ENCODE results near the gene NOS1AP. TPM values are rescaled to one million over a fixed set of nuclear protein-coding genes. Genes with fewer than 3 reads are reported as not detected.
A peak's percentile ranks its signal among the peaks of the same experiment; 100 is the strongest.

NOS1AP gene
- total RNA-seq, 3 donors from 2014 or later: 11.8 to 17.4 (median 14.3) TPM

DNA sequence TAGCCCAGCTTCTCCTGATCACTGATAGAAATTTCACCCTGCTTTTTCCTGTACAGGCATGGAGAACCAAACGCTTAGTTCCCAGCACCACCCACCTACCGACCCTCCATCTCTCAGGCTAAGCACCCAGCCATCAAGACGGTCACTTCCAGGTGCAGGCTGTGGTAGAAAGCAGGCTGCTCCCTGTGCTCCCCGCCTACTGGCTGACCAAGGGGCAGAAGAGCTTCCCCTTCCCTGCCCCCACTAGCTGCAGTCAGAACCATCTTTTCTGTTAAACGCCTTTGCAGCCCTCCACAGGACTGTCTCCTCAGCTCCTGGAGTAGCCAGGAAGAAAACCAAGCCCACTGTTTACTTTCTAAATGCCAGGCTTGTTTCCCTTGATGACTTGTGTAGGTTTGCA lies 284.2 kb downstream of the NOS1AP start:
- no peak for TF ChIP-seq CTCF (IDR thresholded peaks at IDR 0.05)
- ATAC-seq (no peak), DNase-seq (no peak)
- H3K36me3 ChIP-seq (ENCODE audit: low read depth): no peaks in the 10 kb centered on the region
- H3K4me3 ChIP-seq: no peak overlapping the region
- H3K4me1 ChIP-seq (ENCODE audit: low read depth): peaks cover 9% of the 10 kb centered on the region
- intact Hi-C loops (cut with DNase I, micrococcal nuclease): no loop called here
- no peaks in the 10 kb centered on the region for H3K9me3 ChIP-seq

DNA sequence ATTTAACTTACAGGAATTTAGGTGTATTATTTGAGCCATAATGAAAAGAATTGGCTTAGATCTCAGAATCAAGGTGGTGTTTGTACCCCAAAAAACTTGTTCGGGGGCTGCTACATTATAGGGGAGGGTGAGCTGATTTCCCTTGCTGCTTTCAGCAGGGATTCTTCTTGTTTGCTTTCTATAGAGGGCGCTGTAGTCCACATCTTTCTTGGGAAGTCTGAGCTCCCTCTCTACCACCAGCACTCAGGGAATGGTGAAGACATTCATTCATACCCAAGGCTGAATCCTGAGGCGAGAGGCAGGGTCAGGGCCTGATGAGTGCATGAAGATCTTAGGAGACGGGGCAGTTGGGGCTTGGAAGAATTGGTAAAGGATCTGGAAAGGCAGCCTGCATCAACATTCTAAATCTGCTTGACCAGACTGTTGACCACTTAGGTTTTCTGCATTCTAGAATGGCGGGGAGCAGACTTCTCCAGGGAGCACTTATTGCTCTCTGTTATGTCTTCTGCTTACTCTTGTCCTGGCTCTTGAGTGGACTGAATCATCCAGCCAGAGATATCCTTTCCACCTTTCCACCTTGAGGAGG lies 288.3 kb downstream of the NOS1AP start:
- Histone ChIP-seq H3K9me3 (no peaks in the 10 kb centered on the region), H3K4me3 (no peak overlapping the region), H3K36me3 (ENCODE audit: low read depth) (no peaks in the 10 kb centered on the region), H3K4me1 (ENCODE audit: low read depth) (peaks cover 6% of the 10 kb centered on the region)
- peak; percentile 14 for TF ChIP-seq CTCF (IDR thresholded peaks at IDR 0.05)
- peak; percentile 66 for ATAC-seq
- intact Hi-C loops (cut with DNase I, micrococcal nuclease): loop anchor here in 1 of 2 donors (5.0 kb wide), 1 partner anchor 35 kb away; no protein-coding TSS in a partner anchor
- DNase-seq: peak in 1 of 3 donors; percentile 63

DNA sequence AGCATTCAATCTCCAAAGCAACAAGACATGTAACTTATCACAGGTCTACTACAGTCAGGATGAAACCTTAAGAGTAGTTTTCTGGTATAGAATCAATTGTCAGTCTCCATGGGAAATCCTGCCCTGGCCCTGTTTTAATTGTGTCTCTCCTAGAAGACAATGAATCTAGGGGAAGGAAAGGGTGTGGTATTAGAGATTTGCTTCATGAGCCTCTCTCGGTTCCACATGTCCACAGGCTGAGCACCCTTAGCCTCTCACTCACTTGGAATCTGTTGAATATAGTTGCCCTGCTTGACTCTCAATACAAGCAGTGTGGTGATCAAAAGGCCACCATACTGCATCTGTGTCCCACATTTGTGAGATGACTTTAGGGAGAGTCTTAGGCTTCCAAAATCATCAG lies 289.4 kb downstream of the NOS1AP start:
- Histone ChIP-seq H3K9me3 (no peaks in the 10 kb centered on the region), H3K4me1 (ENCODE audit: low read depth) (peaks cover 6% of the 10 kb centered on the region), H3K4me3 (no peak overlapping the region), H3K36me3 (ENCODE audit: low read depth) (no peaks in the 10 kb centered on the region)
- DNase-seq (no peak), ATAC-seq (no peak)
- intact Hi-C loops (cut with DNase I, micrococcal nuclease): loop anchor here in 1 of 2 donors (5.0 kb wide), 1 partner anchor 33 kb away; no protein-coding TSS in a partner anchor
- no peak for TF ChIP-seq CTCF (IDR thresholded peaks at IDR 0.05)

DNA sequence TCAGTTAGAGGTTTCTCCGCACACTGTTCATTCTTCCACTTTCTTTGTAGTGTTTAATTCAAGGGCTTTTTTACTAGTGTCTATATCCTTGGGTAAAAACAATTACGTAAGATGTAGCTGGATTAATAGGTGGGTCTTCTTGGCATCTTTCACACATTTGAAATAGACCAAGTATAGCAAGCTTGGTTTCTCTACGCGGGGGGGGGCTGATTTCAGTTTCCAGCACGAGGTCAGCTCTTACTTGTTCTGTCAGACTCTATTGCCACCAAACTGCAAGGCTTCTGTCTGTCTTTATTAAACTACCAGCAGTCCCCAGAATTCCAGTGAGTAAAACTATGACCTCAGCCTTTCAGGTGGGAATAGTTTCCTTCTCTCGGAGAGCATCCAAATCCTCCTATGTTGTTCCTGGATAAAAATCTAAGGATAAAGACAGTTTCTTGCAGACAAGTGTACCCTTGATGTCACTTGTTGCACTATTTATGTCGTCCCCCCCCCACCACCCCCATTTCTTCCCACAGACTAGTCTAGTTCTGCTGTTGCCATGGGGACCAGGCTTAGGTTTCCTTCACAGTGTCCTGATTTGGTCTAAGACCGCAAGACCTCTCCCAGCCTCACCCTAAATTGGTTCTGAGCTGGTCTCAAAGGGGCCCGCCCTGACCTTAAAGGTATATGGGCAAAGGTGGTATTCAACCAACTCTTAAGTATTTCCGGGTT lies 290.2 kb downstream of the NOS1AP start:
- TF ChIP-seq CTCF (IDR thresholded peaks at IDR 0.05): no peak
- DNase-seq (no peak), ATAC-seq (no peak)
- H3K9me3 ChIP-seq: no peaks in the 10 kb centered on the region
- intact Hi-C loops (cut with DNase I, micrococcal nuclease): loop anchor here in 1 of 2 donors (5.0 kb wide), 1 partner anchor 33 kb away; no protein-coding TSS in a partner anchor
- H3K36me3 ChIP-seq (ENCODE audit: low read depth): no peaks in the 10 kb centered on the region
- peaks cover 6% of the 10 kb centered on the region for H3K4me1 ChIP-seq (ENCODE audit: low read depth)
- no peak overlapping the region for H3K4me3 ChIP-seq

DNA sequence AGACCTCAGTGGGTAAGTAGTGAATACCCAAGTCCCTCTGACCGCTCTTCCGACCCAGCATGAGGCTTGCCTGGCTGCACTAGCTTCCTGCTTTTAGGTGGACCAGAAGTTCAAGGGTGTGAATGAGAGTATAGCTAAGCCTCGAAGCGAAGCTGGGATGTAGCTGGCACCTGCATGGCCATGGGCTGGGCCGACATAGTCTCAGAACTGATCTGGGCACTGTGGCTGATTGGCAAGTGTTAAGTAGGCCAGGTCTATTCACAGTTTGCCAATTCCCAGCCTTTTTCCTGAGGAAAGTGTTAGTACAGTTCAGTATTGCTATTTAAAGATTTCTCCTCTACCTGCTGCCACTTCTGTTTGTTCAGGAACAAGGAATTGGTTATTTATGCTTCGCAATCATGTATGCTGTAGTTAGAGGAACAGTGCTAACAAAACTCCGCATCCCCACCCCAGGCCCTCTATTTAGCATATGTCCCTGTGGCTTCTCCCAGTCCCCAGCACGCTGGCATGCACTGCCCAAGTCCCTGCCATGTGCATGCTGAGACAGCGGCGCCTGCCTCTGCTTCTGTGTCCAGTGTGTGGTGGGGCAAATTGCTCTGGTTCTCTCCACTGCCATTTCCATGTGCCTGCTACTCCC lies 290.9 kb downstream of the NOS1AP start:
- no peak for TF ChIP-seq CTCF (IDR thresholded peaks at IDR 0.05)
- intact Hi-C loops (cut with DNase I, micrococcal nuclease): no loop called here
- no peak overlapping the region for H3K4me3 ChIP-seq
- H3K4me1 ChIP-seq (ENCODE audit: low read depth): peaks cover 6% of the 10 kb centered on the region
- DNase-seq: no peak
- ATAC-seq: peak; percentile 82
- H3K9me3 ChIP-seq: no peaks in the 10 kb centered on the region
- no peaks in the 10 kb centered on the region for H3K36me3 ChIP-seq (ENCODE audit: low read depth)

Measured in mucosa of descending colon (tissue), 3 donors.